ENCODE measurements around the gene USP51.
"Not testable (repeated sequence)": the region's sequence is repeated elsewhere in the genome, so short reads cannot be mapped to it uniquely, and the experiment has no call there.

USP51 gene

GRCh38 chrX:55489314-55490009 lies at the start of gene USP51:
Gene USP51, minus strand, starts transcription at chrX:55489848. Its CDS starts 909 bp downstream, at chrX:55488939.
- DNase-seq = no peak

GRCh38 chrX:55524487-55524886 lies 34.8 kb upstream of the USP51 start:
- DNase-seq = no peak

DNA sequence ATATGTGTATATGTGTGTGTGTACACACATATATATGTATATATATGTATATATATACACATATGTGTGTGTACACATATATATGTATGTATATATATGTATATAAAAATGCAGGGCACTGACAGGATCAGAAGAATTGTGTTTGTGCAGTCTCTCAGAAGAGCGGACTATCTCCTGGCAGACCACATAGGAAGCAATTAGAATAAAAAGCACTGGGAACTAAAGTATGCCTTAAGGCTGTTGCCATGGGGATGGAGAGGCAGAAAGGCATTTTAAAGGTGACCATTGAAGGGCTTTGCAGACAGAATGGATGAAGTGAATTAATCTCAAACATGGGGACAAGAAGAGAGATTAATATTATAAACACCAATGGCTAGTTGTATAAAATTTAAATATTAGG lies 33.7 kb upstream of the USP51 start:
- DNase-seq = no peak

- no peak for DNase-seq
These were observed 33.1 kb upstream of the USP51 start for GRCh38 chrX:55522596-55523276.

GRCh38 chrX:55521687-55522086 lies 32.0 kb upstream of the USP51 start:
- no peak for DNase-seq

DNA sequence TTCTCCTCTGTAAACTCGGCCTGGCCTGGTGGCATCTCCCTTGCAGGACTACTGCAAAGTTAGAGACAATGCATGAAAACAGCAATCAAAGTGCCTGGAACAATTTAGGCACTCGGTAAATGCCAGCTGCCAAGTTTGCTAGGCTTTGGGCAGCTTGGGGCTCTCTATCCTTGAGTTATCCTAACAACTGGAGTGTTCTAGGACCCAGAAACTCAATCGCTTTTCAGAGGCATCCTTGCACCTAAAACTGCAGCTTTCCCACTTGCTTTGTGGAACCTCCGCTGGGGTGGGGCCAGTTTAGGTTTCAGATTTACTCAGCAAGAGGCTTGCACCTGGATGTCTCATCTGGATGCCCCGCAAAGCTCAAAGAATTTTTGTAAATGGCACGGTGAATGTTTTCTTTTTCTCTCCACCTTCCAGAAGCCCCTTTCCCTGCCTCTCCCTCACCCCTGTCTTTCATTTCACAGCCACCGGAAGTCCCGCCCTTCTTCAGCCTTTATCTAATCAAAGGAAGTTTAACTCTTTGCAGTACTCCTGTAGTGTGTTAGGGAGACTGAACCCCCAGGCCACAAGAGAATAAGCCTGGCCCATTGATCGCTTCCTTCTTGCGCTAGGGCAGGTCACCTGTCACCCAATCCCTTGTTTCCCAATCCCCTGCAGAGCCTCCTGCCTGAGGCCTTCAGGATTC lies 27.3 kb upstream of the USP51 start:
- not testable (repeated sequence) for DNase-seq

DNA sequence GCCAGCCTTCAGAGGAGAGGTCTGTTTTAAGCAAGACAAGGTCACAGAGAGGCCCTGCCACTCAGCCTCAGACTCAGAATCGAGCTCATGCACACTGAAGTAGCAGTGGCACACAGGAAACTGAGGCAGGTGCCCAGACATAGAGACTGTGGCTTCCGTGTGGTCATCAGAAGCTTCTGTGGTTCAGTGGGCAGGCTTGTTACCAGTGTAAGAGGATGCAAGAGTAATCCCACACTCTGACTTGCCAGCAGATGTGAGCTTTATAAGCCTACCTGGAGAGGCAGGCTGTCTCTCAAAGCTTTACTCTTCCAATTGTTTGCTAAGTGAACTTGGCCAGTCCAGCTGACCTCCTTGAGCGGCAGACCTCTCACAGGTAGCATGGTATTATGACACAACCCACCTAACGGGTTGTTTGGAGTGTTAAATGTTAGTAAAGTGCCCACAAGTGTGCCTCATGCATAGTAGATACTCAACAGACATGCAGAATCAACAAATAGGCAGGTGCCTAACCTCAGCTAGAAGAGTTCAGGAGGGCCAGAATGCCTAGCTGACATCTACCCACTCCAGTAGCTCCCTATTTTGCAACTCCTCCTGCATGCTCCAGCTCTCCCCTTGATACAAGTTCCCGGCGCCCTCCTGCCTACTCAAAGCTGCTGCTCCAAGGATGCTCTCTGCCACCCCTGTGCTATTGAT lies 23.5 kb upstream of the USP51 start:
- DNase-seq = not testable (repeated sequence)

- not testable (repeated sequence) for DNase-seq
These were observed 18.9 kb upstream of the USP51 start for GRCh38 chrX:55508410-55509152.

DNA sequence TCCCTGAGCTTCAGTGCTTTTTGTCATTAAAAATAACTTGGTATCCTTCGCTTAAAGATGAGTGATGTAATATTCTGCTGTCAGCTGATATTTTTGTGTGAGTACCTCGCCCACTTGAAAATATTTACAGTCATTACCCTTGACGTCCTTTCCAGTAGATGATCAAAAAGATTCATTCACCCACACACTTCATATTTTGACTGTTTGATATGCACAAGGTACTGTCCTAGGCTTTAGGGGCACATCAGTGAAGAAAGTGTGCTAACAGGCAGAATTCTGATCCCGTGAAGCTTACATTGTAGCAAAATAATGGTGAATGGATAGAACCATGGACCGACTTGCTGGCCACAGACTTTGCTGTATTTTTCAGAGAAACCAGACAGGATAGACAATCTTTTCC lies 18.1 kb upstream of the USP51 start:
- not testable (repeated sequence) for DNase-seq

DNA sequence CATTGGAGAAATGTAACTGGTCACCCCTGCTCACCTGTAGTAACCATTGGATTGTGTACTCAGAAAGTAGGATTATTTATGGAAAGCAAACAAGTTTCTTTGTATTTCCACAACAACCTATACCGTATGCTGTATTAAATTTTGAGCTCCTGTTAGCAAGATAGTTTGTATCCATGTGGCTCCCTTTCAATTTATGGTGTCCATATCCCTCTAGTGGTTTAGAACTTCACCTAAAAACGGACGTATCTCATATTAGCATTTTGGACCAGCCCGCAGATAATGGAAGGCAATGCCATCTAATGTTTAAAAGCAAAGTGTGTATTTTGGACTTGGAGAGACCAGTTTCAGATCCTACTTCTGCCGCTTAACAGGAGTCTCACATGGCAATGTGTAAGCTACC lies 17.4 kb upstream of the USP51 start:
- DNase-seq = not testable (repeated sequence)

- no peak for DNase-seq
These were observed 1.3 kb upstream of the USP51 start for GRCh38 chrX:55490974-55491373.

DNA sequence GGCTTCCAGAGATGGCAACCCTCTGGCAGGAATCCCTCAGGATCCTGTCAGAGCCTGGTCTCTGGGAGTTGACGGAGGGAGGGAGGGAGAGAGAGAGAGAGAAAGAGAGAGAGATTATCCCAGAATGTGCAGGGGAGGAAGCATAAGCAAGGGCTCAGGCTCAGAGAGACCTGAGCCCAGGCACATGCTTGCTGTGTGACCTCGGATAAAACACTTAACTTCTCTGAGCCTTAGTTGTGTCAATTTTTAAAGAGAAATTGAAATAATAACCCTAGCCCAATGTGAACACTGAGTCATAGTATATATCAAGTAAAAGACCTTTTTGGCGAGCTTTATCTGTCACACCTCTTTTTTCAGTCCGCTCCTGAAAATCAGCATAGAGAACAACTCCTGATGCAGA lies 473 bp upstream of the USP51 start:
- DNase-seq = no peak

GRCh38 chrX:55488593-55489313 lies 895 bp downstream of the USP51 start:
- peak; percentile 22 to 55 (median 40) for DNase-seq

DNA sequence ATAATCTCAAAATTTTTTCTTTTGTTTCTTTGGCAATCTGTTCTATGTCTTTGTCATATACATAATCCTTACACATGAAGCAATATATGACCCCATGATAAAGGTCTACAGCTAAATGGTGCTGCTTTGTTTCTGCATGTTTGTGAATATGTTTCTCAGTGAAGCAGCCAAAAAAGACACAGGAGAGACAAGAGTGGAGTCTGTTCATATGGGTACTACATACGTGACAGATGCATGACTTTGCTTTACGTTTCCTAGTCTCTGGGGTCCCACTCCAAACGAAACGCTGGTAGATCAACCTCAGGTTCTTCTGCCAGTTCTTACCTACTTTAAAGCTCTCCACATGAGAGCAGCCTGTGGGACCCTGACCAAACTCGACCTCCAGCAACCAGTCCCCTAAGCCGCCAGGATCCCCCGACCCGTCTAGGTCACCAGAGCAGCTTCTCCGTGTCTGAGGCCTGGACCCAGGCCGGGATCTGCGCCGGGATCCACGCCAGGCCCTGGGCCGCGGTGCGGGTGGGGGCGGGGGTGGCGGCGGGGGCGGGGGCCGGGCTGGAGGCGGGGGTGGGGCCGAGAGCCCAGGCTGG lies 1.5 kb downstream of the USP51 start:
- DNase-seq = no peak

- DNase-seq = no peak
These were observed 2.5 kb downstream of the USP51 start for GRCh38 chrX:55487143-55487542.

DNA sequence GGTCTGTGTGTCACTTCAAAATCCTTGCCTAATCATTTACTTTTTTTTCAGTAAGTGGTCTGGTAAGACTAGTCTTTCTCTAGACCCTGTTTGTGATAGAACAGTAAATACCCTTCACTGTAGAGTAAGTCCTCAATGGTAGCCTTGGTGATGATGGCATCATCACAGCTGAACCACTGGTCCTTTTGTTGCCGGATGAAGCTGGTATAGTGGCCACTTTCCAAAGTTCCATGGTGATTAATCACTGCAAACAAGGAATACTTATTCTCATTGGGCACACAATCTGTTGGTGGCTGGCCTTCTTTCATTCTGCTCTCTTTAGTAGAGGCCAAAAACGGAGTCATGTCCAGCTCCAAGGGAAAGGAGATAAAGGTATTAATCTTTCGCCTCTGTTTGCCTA lies 2.9 kb downstream of the USP51 start:
- DNase-seq = no peak

DNA sequence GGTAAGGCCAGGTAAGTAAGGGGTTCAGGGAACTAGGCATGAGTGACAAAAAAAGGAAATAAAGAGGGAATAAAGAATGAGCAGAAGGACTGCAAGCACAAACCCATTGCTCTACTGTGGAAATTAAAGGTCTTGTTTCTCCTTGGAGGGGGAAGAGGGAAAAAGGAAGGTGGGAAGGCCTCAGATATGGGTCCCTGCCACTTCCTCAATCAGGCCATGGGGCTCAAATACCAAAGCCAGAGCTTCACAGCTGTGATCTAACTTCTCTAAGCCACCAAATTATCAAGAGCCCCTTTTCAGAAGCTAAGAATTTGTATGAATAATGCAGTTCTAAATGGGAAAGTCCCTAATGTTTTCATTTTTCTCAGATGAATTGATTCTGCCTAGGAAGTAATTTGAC lies 4.7 kb downstream of the USP51 start:
- DNase-seq = no peak

- no peak for DNase-seq
These were observed 9.1 kb downstream of the USP51 start for GRCh38 chrX:55480390-55481062.

- not testable (repeated sequence) for DNase-seq
These were observed 9.7 kb downstream of the USP51 start for GRCh38 chrX:55479956-55480355.

DNA sequence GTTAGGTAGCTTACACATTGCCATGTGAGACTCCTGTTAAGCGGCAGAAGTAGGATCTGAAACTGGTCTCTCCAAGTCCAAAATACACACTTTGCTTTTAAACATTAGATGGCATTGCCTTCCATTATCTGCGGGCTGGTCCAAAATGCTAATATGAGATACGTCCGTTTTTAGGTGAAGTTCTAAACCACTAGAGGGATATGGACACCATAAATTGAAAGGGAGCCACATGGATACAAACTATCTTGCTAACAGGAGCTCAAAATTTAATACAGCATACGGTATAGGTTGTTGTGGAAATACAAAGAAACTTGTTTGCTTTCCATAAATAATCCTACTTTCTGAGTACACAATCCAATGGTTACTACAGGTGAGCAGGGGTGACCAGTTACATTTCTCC lies 23.9 kb downstream of the USP51 start:
- DNase-seq = not testable (repeated sequence)

GRCh38 chrX:55465108-55465507 lies 24.5 kb downstream of the USP51 start:
- not testable (repeated sequence) for DNase-seq

All from activated CD4-positive, CD25-positive, alpha-beta regulatory T cell (primary cell).